ENCODE data around the gene IDUA. TPM values are rescaled to one million over a fixed set of nuclear protein-coding genes. Genes with fewer than 3 reads are reported as not detected.
A peak's percentile ranks its signal among the peaks of the same experiment; 100 is the strongest.
"Not testable (repeated sequence)": the region's sequence is repeated elsewhere in the genome, so short reads cannot be mapped to it uniquely, and the experiment has no call there.

Gene IDUA
- total and polyA plus RNA-seq, 12 donors = 1.6 to 109 (median 31.2) TPM

DNA sequence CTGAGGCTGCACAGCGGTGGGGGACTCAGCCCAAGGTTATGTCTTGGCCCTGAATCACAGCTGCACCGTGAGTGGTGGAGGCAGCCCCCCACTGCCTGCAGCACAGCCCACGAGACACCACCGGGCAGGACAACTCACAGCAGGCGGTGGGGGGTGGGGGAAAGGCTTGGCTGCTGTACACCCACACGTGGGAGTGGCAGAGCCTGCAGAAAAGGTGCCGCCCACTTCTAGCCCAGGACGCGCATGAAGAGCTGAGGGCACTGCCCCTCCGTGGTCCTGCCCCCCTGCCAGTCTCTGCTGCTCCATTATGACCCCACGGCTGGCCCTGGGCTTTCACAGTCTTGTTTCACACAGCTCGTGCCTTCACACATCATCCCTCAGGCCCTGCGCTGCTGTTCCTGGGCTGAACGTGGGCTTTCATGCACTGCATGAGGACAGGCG lies 65.4 kb downstream of the IDUA start:
- Histone ChIP-seq H3K36me3 (replicated peaks in 1 of 2) (no peaks in the 10 kb centered on the region), H3K4me1 (replicated peaks in 1 of 2) (no peaks in the 10 kb centered on the region), H3K4me3 (no peak overlapping the region), H3K9me3 (replicated peaks in 1 of 3) (no peaks in the 10 kb centered on the region), H3K27me3 (peaks cover 27% of the 10 kb centered on the region), H3K27ac (no peak overlapping the region)
- intact Hi-C loops (cut with DNase I) = no loop called here
- DNase-seq = peak in 3 of 7 donors; percentile 13 to 45 (median 16)
- TF ChIP-seq CTCF (IDR thresholded peaks at IDR 0.05) (no peak), POLR2A (IDR thresholded peaks at IDR 0.05) (no peak)
- 40 to 66% (median 59%) methylated on average over 8 to 15 of the region's 15 CpGs for WGBS, 4 donors

- H3K9me3 ChIP-seq (replicated peaks in 1 of 3) = no peaks in the 10 kb centered on the region
- no peak overlapping the region for H3K27ac ChIP-seq
- peak in 4 of 7 donors; percentile 10 to 50 (median 32) for DNase-seq
- 46 to 65% (median 51%) methylated on average over 12 to 24 of the region's 24 CpGs for whole genome bisulfite sequencing, 4 donors
- H3K4me1 ChIP-seq (replicated peaks in 1 of 2) = no peaks in the 10 kb centered on the region
- H3K36me3 ChIP-seq (replicated peaks in 1 of 2) = no peaks in the 10 kb centered on the region
- intact Hi-C loops (cut with DNase I) = no loop called here
- no peak overlapping the region for H3K4me3 ChIP-seq
- peaks cover 30% of the 10 kb centered on the region for H3K27me3 ChIP-seq
- TF ChIP-seq CTCF (IDR thresholded peaks at IDR 0.05) (no peak), POLR2A (IDR thresholded peaks at IDR 0.05) (no peak)
These were observed 66.3 kb downstream of the IDUA start for GRCh38 chr4:1053080-1053661.

DNA sequence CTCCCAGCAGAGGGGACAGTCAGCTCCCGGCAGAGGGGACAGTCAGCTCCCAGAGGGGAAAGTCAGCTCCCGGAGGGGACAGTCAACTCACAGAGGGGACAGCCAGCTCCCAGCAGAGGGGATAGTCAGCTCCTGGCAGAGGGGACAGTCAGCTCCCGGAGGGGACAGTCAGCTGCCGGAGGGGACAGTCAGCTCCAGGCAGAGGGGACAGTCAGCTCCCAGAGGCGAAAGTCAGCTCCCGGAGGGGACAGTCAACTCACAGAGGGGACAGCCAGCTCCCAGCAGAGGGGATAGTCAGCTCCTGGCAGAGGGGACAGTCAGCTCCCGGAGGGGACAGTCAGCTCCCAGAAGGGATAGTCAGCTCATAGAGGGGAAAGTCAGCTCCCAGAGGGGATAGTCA lies 67.0 kb downstream of the IDUA start:
- H3K4me1 ChIP-seq (replicated peaks in 1 of 2); H3K9me3 ChIP-seq (replicated peaks in 1 of 3); H3K36me3 ChIP-seq (replicated peaks in 1 of 2); H3K27ac ChIP-seq; intact Hi-C loops (cut with DNase I); H3K4me3 ChIP-seq: not testable (repeated sequence)
- H3K27me3 ChIP-seq = peaks cover 34% of the 10 kb centered on the region
- peak in 2 of 7 donors; percentile 0 to 5 for DNase-seq
- 56 to 100% (median 71%) methylated on average over 1 to 7 of the region's 7 CpGs for WGBS, 4 donors

Other genes with a start within 250 kb of the IDUA start
- 10 to 100 TPM in 3 of 9 donors, 1 to 10 TPM in 6; 1.7 to 25.3 (median 5.8) TPM for gene CPLX1, start 160.9 kb upstream of the IDUA start, total RNA-seq
- 10 to 100 TPM in 2 of 3 donors, 1 to 10 TPM in 1; 6.3 to 24.2 (median 14.9) TPM for gene CPLX1, start 160.9 kb upstream of the IDUA start, polyA plus RNA-seq
- gene GAK, start 54.7 kb upstream of the IDUA start, total RNA-seq = 100 to 1,000 TPM in 6 of 9 donors, 10 to 100 TPM in 3; 69.1 to 176 (median 128) TPM
- 100 to 1,000 TPM in 2 of 3 donors, 10 to 100 TPM in 1; 39.0 to 381 (median 224) TPM for gene GAK, start 54.7 kb upstream of the IDUA start, polyA plus RNA-seq
- 10 to 100 TPM; 20.2 to 70.4 (median 46.7) TPM for gene TMEM175, start 54.6 kb upstream of the IDUA start, total RNA-seq
- gene TMEM175, start 54.6 kb upstream of the IDUA start, polyA plus RNA-seq = 100 to 1,000 TPM in 2 of 3 donors, 10 to 100 TPM in 1; 22.4 to 142 (median 113) TPM
- 10 to 100 TPM in 6 of 9 donors, 1 to 10 TPM in 3; 3.0 to 16.5 (median 13.2) TPM for gene DGKQ, start 13.5 kb upstream of the IDUA start, total RNA-seq
- 10 to 100 TPM in 2 of 3 donors, under 1 TPM in 1; 0.55 to 13.8 (median 11.8) TPM for gene DGKQ, start 13.5 kb upstream of the IDUA start, polyA plus RNA-seq
- 10 to 100 TPM in 2 of 9 donors, 1 to 10 TPM in 5, under 1 TPM in 2; 0.85 to 55.0 (median 4.0) TPM for gene SLC26A1, start 6.4 kb downstream of the IDUA start, total RNA-seq
- gene SLC26A1, start 6.4 kb downstream of the IDUA start, polyA plus RNA-seq = 10 to 100 TPM in 1 of 3 donors, 1 to 10 TPM in 2; 2.5 to 11.6 (median 3.7) TPM
- 100 to 1,000 TPM in 3 of 9 donors, 10 to 100 TPM in 6; 45.9 to 274 (median 84.5) TPM for gene FGFRL1, start 24.6 kb downstream of the IDUA start, total RNA-seq
- gene FGFRL1, start 24.6 kb downstream of the IDUA start, polyA plus RNA-seq = 10 to 100 TPM; 24.4 to 75.5 (median 25.3) TPM
- 1 to 10 TPM in 8 of 9 donors, not detected in 1; 1.3 to 9.5 (median 2.3) TPM for gene RNF212, start 126.5 kb downstream of the IDUA start, total RNA-seq
- 1 to 10 TPM; 1.7 to 6.6 (median 5.7) TPM for gene RNF212, start 126.5 kb downstream of the IDUA start, polyA plus RNA-seq
- gene SPON2, start 185.5 kb downstream of the IDUA start, total RNA-seq = 100 to 1,000 TPM in 3 of 9 donors, 10 to 100 TPM in 6; 14.1 to 206 (median 75.3) TPM
- gene SPON2, start 185.5 kb downstream of the IDUA start, polyA plus RNA-seq = 10 to 100 TPM in 2 of 3 donors, 1 to 10 TPM in 1; 4.1 to 83.7 (median 28.4) TPM